Eye (tissue), 1 donor: ENCODE data around the gene TWIST2.

ENCODE experiments used
- DNase-seq: peaks from one replicate; pipeline ENCODE4 v3.0.0-alpha.2; 2015

Gene TWIST2

GRCh38 chr2:238874330-238875050 lies 26.6 kb downstream of the TWIST2 start:
- DNase-seq, result no peak

DNA sequence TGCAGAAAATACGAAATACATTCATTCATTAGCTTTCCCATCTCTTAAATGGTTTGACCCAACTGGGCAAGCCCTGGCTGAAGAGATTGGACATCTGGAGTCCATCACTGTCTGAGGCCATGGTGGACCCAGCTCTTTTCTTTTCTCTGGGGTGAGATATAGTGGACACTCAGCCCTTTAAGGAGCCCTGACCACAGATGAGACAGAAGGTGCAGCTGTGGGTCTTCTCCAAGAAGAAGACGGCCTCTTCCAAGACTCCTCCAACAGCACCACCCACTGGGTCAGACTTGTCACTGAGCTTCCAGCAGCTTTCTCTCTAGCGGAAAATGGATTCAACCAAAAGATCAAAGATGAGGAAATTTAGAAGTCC lies 27.2 kb downstream of the TWIST2 start:
- DNase-seq, result no peak

DNA sequence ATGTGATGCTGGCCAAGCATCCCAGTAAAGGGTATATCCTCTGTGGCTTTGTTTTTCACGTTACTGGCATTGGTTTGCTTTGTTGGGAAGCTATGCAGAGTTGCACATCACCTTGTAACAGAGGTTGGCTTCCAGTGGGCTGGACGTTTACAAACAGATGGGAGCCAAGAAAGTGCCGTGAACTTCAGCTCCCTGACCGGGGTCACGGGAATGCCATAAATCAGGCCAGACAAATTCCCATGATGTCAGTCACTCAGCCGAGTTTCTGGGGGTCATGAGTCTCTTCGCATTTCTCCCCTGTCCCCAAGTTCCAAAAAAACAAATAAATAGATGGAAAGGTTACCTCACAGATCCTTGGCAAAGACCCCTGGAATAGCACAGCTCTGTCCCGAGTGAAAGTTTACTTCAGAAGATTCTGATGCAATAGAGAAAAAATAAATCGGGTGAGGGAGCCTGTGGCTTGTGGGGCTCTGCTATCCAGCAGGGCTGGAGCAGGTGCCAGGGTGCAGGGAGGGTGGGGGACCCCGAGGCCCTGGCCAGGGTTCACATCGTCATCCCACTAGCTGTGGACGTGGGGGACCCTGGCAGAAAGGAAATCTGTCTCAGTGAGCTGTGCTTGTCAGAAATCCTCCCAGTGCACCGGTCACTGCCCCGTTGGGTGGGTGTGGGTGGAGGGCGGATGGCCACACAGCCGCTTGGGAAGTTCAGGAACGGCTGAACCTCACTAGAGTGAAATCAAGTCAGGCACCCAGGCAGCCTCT lies 27.8 kb downstream of the TWIST2 start:
- no peak for DNase-seq

DNA sequence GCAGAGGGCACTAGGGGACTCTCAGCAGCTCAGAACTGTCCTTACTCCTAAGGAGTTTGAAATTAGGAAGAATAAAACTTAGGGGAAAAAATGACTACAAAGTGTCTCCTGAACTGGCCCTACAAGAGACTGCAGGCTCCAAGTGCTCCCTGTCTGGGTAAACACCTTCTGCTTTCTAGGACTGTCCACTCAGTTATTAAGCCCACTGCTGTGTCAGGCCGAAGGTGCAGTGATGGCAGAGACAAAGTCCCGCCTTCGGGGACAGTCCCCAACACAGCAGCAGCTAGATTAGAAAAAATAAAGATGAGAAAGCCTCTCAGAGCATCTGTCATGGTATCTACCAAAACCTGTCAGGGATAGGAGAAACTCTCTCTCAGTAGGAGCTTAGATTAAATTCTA lies 28.3 kb downstream of the TWIST2 start:
- no peak for DNase-seq

DNA sequence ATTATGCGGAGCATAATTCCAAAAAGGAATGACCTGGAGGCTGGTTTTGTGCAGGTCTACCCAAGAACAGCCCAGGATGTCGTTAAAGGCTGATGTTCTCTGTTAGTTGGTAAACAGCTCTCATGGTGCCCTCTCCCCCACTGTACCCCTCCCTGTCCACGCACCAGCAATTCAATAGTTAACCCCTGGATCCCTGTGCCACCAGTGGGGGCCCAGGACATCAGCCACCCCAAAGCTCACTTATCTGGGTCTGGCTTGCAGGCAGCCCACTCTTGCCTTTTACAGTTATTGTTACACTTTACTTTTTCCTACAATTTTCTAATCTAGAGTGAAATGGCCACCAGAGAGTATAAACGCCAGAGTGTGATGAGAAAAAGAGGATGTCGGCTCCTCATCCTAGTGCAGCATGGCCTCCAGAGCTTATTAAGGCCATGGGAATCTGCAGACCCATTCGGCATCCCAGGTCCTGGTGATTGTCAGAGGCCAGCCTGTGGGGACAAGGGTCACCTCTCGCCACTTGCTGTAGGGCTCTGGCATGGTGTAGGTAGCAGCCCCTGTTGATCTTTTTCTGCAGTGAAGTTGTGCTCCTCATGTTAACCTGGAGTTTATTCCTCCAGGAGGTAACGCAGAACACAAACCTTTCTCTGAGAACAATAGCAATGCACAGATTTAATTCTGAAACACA lies 30.3 kb downstream of the TWIST2 start:
- DNase-seq, result no peak

DNA sequence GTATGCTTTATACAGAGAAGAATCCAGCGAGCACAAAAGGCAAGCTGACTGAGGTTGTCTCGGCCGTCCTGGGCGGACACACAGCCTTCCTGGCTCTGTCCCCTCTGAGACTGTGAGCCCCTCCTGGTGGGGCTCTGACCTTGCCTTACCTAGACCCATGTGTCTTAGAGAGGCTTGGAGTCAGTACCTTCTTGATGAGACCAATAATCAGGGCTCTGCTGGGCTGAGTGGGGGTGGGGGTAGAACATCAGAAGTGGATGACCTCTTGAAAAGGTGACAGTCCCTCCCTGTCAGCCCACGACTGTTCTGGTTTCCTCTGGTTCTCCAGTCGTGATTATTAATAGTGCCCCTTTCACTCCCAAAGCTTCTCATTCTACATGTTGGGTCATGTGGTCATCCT lies 31.2 kb downstream of the TWIST2 start:
- DNase-seq, result no peak

- DNase-seq, result no peak
These were observed 31.9 kb downstream of the TWIST2 start for GRCh38 chr2:238879621-238880377.

GRCh38 chr2:238881353-238882081 lies 33.6 kb downstream of the TWIST2 start:
- DNase-seq, result no peak

DNA sequence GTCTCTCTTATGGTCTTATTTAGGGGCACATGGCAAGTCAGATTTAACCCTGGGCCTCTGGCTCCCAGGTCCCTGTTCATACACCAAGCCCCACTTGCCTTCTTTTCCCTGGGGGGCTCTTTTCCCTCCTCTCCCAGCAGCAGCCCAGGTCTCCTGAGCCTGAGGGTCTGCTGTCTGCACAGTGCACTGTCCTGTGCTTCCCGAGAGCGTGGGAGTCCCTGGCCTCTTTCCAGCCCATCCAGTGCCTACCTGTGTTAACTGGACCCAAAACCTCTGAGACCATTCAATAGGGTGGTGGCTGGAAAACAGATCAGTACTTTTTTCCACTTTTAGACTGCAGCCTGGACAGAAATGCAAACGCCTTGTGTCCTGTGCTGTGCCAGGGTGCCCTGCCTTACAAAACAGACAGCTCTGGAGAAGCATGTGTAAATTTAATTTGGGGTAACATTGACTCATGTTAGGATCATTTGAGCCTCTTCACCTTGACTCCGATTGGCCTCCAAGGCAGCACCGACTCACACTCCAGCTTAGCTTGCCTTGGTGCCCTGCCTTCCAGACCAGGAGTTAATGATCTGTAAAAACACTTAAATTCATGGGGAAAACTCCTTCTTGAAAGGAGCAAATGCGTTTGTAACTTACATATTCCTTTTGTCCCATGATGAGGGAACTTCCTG lies 34.3 kb downstream of the TWIST2 start:
- no peak for DNase-seq

- peak; percentile 63 for DNase-seq
These were observed 35.6 kb downstream of the TWIST2 start for GRCh38 chr2:238883421-238883901.

DNA sequence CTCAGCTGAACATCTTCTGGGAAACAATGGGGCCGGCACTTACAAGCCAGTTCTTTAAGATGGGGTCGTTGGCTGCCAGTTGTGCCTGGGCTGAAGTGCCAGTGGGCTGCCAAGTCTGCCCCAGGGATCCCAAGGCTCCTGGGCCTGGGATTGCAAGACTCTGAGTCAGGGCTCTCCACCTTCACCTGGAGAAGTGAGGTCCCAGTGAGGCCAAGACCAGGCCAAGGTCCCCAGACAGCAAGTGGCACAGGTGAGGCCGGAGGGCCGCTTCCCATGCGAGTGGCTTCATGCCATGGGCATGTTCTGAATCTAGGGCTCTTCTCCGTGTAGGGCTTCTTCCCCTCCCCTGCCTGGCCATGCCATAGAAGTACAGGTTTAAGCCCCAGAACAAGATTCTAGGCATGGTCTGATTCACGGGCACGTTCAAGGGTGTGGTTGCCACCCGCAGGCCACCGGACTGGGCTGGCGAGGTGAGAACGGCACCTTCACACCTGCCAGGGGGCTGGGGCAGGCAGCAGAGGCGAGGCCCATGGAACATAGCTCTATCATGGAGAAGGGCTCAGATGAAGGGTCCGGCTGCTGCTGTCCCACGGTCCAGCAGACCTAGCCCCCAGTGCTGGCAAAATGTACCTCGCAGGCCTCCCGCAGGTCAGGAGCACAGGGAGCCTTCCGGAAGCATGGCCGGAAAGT lies 36.4 kb downstream of the TWIST2 start:
- DNase-seq, result no peak

GRCh38 chr2:238884812-238885408 lies 37.0 kb downstream of the TWIST2 start:
- DNase-seq, result no peak

DNA sequence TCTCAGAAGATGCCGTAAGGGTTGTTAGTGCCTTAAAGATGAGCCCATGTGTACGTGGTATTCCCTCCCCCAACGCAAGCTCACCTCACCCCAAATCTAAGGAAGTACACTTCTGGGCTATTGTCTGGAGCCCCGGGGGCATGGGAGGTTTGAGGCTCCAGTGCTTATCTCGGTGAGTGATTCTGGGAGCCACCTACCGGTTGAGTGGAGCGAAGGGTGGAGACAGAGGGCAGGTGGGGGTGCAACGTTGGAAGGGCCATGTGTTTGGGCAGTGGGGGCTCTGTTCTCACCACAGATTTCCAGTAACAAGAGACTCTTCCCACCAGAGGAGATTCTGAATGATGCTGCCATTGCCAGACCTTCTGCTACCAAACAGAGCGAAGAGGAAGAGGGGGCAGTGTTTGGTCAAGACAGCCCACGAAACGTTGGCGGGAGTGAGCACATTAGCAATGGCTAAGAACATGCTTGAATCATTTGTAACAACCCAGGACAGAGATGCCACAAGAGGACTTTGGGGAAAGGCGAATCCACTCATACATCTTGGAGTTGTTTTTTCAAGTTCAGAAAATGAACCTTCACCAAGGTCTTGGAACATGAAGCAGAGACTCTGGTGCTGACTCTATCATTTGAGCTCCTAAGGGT lies 38.7 kb downstream of the TWIST2 start:
- no peak for DNase-seq

- DNase-seq, result no peak
These were observed 39.7 kb downstream of the TWIST2 start for GRCh38 chr2:238887616-238888015.

DNA sequence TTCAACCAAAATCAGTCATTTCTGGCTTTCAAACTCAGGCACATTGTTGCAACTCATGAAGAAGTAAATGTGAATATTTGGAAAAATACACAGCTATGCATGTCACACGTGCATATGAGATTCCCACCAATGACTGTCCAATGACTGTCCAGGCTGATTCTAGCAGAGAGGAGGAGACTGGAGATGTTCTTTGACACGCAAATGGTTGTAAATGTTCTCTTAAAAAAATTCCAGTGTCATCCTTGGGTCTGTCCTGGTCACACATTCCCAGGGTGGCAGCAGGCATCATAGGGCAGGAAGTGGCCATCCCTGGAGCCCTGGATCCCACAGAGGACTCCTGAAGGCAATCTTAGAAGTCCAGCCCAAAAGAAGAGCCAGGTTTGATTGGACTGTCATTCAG lies 40.9 kb downstream of the TWIST2 start:
- DNase-seq, result no peak

DNA sequence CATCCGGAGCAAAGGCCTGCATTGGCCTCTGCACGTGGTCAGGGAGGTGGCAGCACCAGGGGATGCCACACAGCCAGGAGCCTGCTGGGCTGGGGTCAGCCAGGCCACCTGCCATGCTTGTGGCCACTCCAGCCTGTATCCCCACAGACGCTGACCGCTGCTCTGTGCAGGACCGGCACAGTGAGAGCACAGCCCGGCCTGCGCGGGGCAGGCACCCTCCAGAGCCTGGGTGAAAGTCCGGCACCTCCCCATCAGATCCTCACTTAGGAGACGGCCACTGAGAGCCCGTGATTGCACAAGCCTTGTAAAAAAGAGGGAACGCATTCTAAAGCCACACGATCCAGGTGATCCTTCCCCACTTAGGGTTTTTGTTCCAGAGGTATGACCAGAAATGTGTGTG lies 42.2 kb downstream of the TWIST2 start:
- no peak for DNase-seq

DNA sequence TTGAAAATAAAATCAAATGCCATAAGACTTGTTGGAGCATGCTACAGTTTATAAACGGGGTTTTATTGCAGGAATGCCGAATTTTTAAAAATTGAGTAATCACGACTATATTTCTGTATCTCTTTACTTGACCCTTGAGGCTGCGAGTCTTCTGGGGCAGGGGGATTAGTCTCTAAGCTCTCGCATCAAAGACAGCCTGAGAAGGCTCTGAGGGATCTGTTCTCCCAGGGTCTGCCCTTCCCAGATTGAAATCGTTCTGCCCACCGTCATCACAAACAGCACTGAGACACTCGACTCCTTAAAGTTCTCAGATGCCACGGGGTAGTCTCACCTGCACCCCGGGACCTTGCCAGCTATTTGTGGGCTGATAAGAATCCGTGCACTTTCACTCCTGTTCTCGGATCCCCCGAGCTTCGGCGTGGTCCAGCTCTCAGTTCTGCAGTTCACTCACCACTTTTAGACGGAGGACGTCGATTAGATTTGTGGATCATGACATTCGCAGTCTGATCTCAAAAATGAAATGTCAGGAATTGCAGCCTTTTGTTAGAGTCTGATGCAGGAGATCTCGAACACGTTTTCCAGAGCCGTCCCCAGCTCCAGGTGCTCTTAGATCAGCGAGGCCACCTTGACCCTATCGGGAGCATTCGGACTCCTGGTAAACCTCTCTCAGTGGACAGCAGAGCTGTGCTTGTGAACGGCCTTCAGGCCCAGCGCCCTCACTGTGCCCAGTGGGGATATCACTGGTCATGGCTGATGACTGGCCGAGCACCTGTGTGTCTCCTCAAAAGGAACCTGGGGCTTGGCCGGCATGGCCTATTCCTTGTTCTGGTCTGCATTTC lies 43.0 kb downstream of the TWIST2 start:
- DNase-seq, result no peak

DNA sequence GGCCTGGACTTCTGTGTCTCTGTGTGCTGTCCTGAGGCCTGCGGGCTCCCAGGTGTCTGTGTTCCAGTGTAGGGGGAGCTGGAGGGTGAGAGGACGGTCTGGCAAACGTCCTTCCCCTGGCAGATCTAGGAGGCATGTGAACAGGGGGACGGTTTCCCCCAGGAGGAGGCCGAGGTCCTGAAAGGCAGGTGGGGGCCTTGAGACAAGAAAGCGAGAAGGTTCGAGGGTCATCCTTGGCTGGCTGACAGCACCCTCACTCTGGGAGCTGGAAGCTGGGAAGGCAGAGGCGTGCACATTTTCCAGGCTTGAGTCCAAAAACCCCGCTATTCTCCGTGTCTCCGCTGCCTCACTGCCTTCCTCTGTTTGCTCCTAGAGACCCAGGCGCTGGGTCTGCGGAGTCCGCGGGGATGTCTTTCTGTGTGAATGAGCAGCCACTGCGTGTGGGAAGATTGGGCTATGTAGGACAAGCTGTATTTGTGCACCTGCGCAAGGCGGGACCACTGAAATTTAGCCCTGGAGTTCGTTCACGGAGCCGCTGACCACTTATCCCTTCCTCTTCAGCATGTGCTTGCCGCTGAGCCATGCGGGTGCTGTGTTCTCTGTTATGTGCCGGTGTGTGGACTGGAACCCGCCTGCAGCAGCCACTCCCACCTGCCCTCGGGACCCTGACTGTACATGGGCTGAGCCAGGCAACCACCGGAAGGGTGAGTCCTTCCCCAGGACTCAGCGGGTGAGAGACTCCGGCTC lies 43.7 kb downstream of the TWIST2 start:
- peak; percentile 26 for DNase-seq

DNA sequence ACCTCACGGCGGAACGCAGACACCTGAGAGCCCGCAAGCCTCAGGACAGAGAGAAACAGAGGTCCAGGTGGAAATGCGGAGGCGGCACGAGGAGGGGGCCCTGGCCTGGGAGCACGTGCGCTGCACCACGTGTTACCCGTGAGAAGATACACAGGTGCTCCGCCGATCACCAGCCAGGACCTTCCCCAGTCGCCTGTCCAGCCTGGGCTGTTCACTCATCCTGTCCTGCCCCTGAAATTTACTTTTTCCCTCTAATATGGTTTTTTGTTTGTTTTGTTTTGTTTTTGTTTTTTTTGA lies 44.3 kb downstream of the TWIST2 start:
- DNase-seq, result no peak
